IMR-90 (cell line): ENCODE results near the gene ZSCAN9. TPM values are rescaled to one million over a fixed set of nuclear protein-coding genes. Genes with fewer than 3 reads are reported as not detected.

Experiments used
- ATAC-seq: fragments of 200-7000 bp; cut with Tn5 transposase; 2 replicates; pipeline ENCODE4 v1.9.1; 2020; ENCODE audit warnings: low read depth, mild to moderate bottlenecking, moderate library complexity
- BruUV-seq: library from RNA; stranded (reverse); fragments of 400-500 nt; replicated peaks from 2 replicates; lab custom pipeline; 2021; lab: Mats Ljungman, UMichigan
- CTCF ChIA-PET: fragments of 300-600 bp; formaldehyde crosslinking; extraction: SDS; loops from one replicate; lab custom pipeline; 2021; ENCODE audit warnings: antibody characterized with exemption; lab: Yijun Ruan, JAX
- POLR2A ChIA-PET: fragments of 300-600 bp; sonication (Branson Sonifier 250); formaldehyde crosslinking; loops from one replicate; lab custom pipeline; 2022; ENCODE audit warnings: antibody characterized with exemption; ENCODE audit not compliant: unreplicated experiment; lab: Charles Lee
- DNase-seq: peaks from one replicate; pipeline ENCODE4 v3.0.0; 2013
- H2AFZ ChIP-seq: replicated peaks from 2 replicates; pipeline ENCODE3; 2013; ENCODE audit warnings: low read length, mild to moderate bottlenecking; ENCODE audit not compliant: poor library complexity
- H2AK5ac ChIP-seq: 2 replicates; pipeline ENCODE4 v1.6.1; 2013; ENCODE audit warnings: low read depth, low read length, inconsistent platforms
- H2AK9ac ChIP-seq: replicated peaks from 2 replicates; pipeline ENCODE3; 2013; ENCODE audit warnings: mild to moderate bottlenecking, low read depth, low read length, moderate library complexity; ENCODE audit not compliant: poor library complexity
- H2BK120ac ChIP-seq: 2 replicates; pipeline ENCODE4 v1.6.1; 2013; ENCODE audit warnings: low read depth, low read length, inconsistent platforms
- H2BK15ac ChIP-seq: 3 replicates; pipeline ENCODE4 v1.6.1; 2013; ENCODE audit warnings: low read depth, low read length, inconsistent platforms
- H2BK20ac ChIP-seq: 2 replicates; pipeline ENCODE4 v1.6.1; 2013; ENCODE audit warnings: low read depth, mild to moderate bottlenecking, inconsistent platforms, low read length, moderate library complexity
- H2BK5ac ChIP-seq: 2 replicates; pipeline ENCODE4 v1.6.1; 2013; ENCODE audit warnings: mild to moderate bottlenecking, low read depth, low read length, inconsistent platforms; ENCODE audit not compliant: poor library complexity, severe bottlenecking
- H3K14ac ChIP-seq: replicated peaks from 2 replicates; pipeline ENCODE4 v1.6.1; 2013; ENCODE audit warnings: low read depth, low read length, inconsistent platforms
- H3K18ac ChIP-seq: 2 replicates; pipeline ENCODE4 v1.6.1; 2013; ENCODE audit warnings: low read depth, low read length, control low read depth
- H3K23ac ChIP-seq: 2 replicates; pipeline ENCODE4 v1.6.1; 2013; ENCODE audit warnings: low read depth, low read length, inconsistent platforms
- H3K27ac ChIP-seq: 2 replicates; pipeline ENCODE4 v1.5.1; 2013; ENCODE audit warnings: mild to moderate bottlenecking, control low read depth, low read length; ENCODE audit not compliant: insufficient read depth
- H3K27me3 ChIP-seq: 2 replicates; pipeline ENCODE4 v1.6.1; 2013; ENCODE audit warnings: low read length; ENCODE audit not compliant: control insufficient read depth, insufficient read depth
- H3K36me3 ChIP-seq: 2 replicates; pipeline ENCODE4 v1.6.1; 2013; ENCODE audit warnings: low read length, mixed read lengths; ENCODE audit not compliant: control insufficient read depth, insufficient read depth
- H3K4ac ChIP-seq: 2 replicates; pipeline ENCODE4 v1.6.1; 2013; ENCODE audit warnings: low read depth, low read length, inconsistent platforms
- H3K4me1 ChIP-seq: 2 replicates; pipeline ENCODE4 v1.6.1; 2013; ENCODE audit warnings: low read length, mixed read lengths; ENCODE audit not compliant: control insufficient read depth, insufficient read depth
- H3K4me2 ChIP-seq: 2 replicates; pipeline ENCODE4 v1.6.1; 2013; ENCODE audit warnings: low read depth, mild to moderate bottlenecking, control low read depth, low read length, moderate library complexity
- H3K4me3 ChIP-seq: 2 replicates; pipeline ENCODE4 v1.5.1; 2013; ENCODE audit warnings: low read depth, mild to moderate bottlenecking, control low read depth, low read length, moderate library complexity; ENCODE audit not compliant: insufficient read depth
- H3K56ac ChIP-seq: 2 replicates; pipeline ENCODE4 v1.6.1; 2013; ENCODE audit warnings: low read length, inconsistent platforms; ENCODE audit not compliant: insufficient read depth; ENCODE audit errors: extremely low read depth
- H3K79me1 ChIP-seq, 2 experiments: 2 replicates each; pipeline ENCODE4 v1.6.1; 2013; ENCODE audit warnings: low read length in 2 of 2, inconsistent platforms in 1 of 2, low read depth in 1 of 2
- H3K9ac ChIP-seq: 2 replicates; pipeline ENCODE4 v1.6.1; 2013; ENCODE audit warnings: low read depth, low read length, control low read depth
- H3K9me1 ChIP-seq: 2 replicates; pipeline ENCODE4 v1.6.1; 2013; ENCODE audit warnings: low read length, inconsistent platforms; ENCODE audit not compliant: insufficient read depth
- H3K9me3 ChIP-seq: 2 replicates; pipeline ENCODE4 v1.6.1; 2013; ENCODE audit warnings: low read length; ENCODE audit not compliant: control insufficient read depth, insufficient read depth
- H4K20me1 ChIP-seq: 2 replicates; pipeline ENCODE4 v1.6.1; 2013; ENCODE audit warnings: low read length, inconsistent platforms; ENCODE audit not compliant: insufficient read depth
- H4K5ac ChIP-seq: 2 replicates; pipeline ENCODE4 v1.6.1; 2013; ENCODE audit warnings: mild to moderate bottlenecking, low read depth, low read length, control low read depth
- H4K8ac ChIP-seq, 2 experiments: 2 replicates each; pipeline ENCODE4 v1.6.1; 2013; ENCODE audit warnings: low read depth in 2 of 2, low read length in 2 of 2, control low read depth in 1 of 2, inconsistent platforms in 1 of 2
- H4K91ac ChIP-seq: 2 replicates; pipeline ENCODE4 v1.6.1; 2013; ENCODE audit warnings: low read depth, low read length, inconsistent platforms; ENCODE audit not compliant: insufficient read depth
- BHLHE40 ChIP-seq: fragments of 150-350 bp; IDR thresholded peaks from 2 replicates; pipeline ENCODE4 v1.6.1; 2016; ENCODE audit warnings: mild to moderate bottlenecking, low read depth, low read length
- CEBPB ChIP-seq: IDR thresholded peaks from 2 replicates; pipeline ENCODE4 v1.6.1; 2012; ENCODE audit warnings: low read depth, low read length, improper control_type of control experiment
- CHD1 ChIP-seq: IDR thresholded peaks from 2 replicates; pipeline ENCODE4 v1.6.1; 2012; ENCODE audit warnings: low read depth, low read length, improper control_type of control experiment
- FOS ChIP-seq: fragments of 150-350 bp; IDR thresholded peaks from 2 replicates; pipeline ENCODE4 v1.6.1; 2016; ENCODE audit warnings: low read depth, low read length
- MAFK ChIP-seq: IDR thresholded peaks from 2 replicates; pipeline ENCODE4 v1.6.1; 2012; ENCODE audit warnings: low read depth, low read length, improper control_type of control experiment
- MAZ ChIP-seq: IDR thresholded peaks from 2 replicates; pipeline ENCODE4 v1.6.1; 2012; ENCODE audit warnings: low read depth, mild to moderate bottlenecking, low read length, improper control_type of control experiment, moderate library complexity, borderline replicate concordance
- MXI1 ChIP-seq: IDR thresholded peaks from 2 replicates; pipeline ENCODE4 v1.6.1; 2012; ENCODE audit warnings: low read depth, mild to moderate bottlenecking, low read length, moderate library complexity, borderline replicate concordance
- NFE2L2 ChIP-seq: fragments of 150-350 bp; IDR thresholded peaks from 2 replicates; pipeline ENCODE4 v1.6.1; 2016; ENCODE audit warnings: low read depth, mild to moderate bottlenecking, low read length
- POLR2A ChIP-seq: IDR thresholded peaks from 2 replicates; pipeline ENCODE4 v1.6.1; 2012; ENCODE audit warnings: mild to moderate bottlenecking, low read depth, low read length
- RAD21 ChIP-seq: IDR thresholded peaks from 2 replicates; pipeline ENCODE4 v1.6.1; 2012; ENCODE audit warnings: low read length, improper control_type of control experiment
- RCOR1 ChIP-seq: IDR thresholded peaks from 2 replicates; pipeline ENCODE4 v1.6.1; 2012; ENCODE audit warnings: mild to moderate bottlenecking, low read length, improper control_type of control experiment; ENCODE audit not compliant: insufficient replicate concordance
- RFX5 ChIP-seq: IDR thresholded peaks from 2 replicates; pipeline ENCODE4 v1.8.0; 2012; ENCODE audit warnings: low read depth, mild to moderate bottlenecking, low read length, moderate library complexity
- SMC3 ChIP-seq: fragments of 150-350 bp; IDR thresholded peaks from 2 replicates; pipeline ENCODE4 v1.6.1; 2016; ENCODE audit warnings: low read depth, mild to moderate bottlenecking, antibody characterized with exemption, low read length, moderate library complexity
- WGBS, 2 experiments: methylation state at CpG; one replicate each; pipeline versions ENCODE4 v1.1.5 to v1.1.7; 2013; ENCODE audit warnings: missing lambda C conversion rate in 2 of 2; ENCODE audit not compliant: insufficient read length in 1 of 2; ENCODE audit errors: extremely low coverage in 2 of 2; 5-methylcytosine and 5-hydroxymethylcytosine counted together
- dilution Hi-C: fragments of 300-500 bp; cut with HindIII; formaldehyde crosslinking; loops from one replicate; pipeline ENCODE4 v1.14.3; 2018; ENCODE audit warnings: low sequenced_read_pairs; ENCODE audit not compliant: unreplicated experiment
- in situ Hi-C: fragments of 300-500 bp; cut with MboI; formaldehyde crosslinking; loops from 3 replicates; pipeline ENCODE4 v1.14.3; 2019; ENCODE audit warnings: low sequenced_read_pairs, inconsistent platforms, mixed read lengths
- intact Hi-C: fragments of 100-400 bp; cut with micrococcal nuclease; formaldehyde crosslinking; loops from 2 replicates; pipeline ENCODE4 v1.10.0; 2022
- polyA plus RNA-seq, 3 experiments: library from polyadenylated mRNA; depleted of rRNA; stranded (reverse); fragments of >200 nt; gene quantifications; 2 replicates each; pipeline ENCODE4 v1.2.3, GENCODE V29; 2012; ENCODE audit warnings: low replicate concordance in 1 of 3
- total RNA-seq: library from RNA; depleted of rRNA; stranded (reverse); fragments of >200 nt; gene quantifications from 2 replicates; pipeline ENCODE4 v1.2.3, GENCODE V29; 2012
- TF ChIP-seq, protein P1 (sequence below): conservative IDR thresholded peaks from 2 replicates; pipeline ENCODE4 v1.5.1; 2012; ENCODE audit warnings: mild to moderate bottlenecking, low read depth, low read length, improper control_type of control experiment
- TF ChIP-seq, protein P2 (sequence below): fragments of 150-350 bp; IDR thresholded peaks from 2 replicates; pipeline ENCODE4 v1.6.1; 2016; ENCODE audit warnings: low read depth, mild to moderate bottlenecking, low read length, moderate library complexity, borderline replicate concordance
- TF ChIP-seq, protein P3 (sequence below): fragments of 150-350 bp; IDR thresholded peaks from 2 replicates; pipeline ENCODE4 v1.6.1; 2017; ENCODE audit warnings: mild to moderate bottlenecking, antibody characterized with exemption, low read length, low read depth

Gene ZSCAN9
- total and polyA plus RNA-seq, 2 of the 4 experiments (the other 2 are of a cell fraction): 13.7 to 17.7 TPM

DNA sequence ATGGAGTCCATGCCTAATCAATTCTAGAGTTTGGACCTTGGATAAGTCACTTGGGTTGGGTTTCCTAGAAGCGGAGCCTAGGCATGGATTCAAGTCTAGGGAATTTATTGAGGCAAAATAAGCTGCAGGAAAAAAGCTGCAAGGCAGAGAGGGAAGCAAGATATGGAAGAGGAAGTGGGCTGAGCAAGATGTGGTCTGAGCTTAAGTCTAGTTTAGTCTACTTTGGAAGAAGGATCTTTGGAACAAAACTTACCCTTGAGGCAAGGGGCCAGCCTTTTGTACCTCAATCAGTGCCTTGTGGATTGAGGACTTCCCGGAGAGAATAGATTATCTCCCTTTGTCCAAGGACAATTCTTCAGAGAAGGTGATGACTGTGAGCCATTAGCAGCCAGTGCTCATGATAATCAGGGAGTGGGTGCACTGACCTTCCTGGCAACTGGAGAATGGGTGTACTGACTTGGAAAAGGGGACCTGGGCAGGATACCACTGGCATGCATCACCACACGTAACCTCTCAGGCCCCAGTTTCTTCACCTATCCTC, 10.9 kb downstream of the ZSCAN9 start:
- no CpG with 5 or more reads among the region's 3 CpGs for WGBS, 2 experiments
- Histone ChIP-seq H3K4ac (no peak overlapping the region), H4K91ac (no peak overlapping the region), H3K36me3 (peaks cover 27% of the 10 kb centered on the region), H3K56ac (no peak overlapping the region), H2BK5ac (no peak overlapping the region), H3K9ac (no peak overlapping the region), H4K5ac (no peak overlapping the region), H4K20me1 (no peaks in the 10 kb centered on the region), H3K4me2 (no peak overlapping the region), H3K9me1 (0 out of 2 replicates have a peak, but pooled peaks cover 4% of the 10 kb centered on the region), H3K9me3 (0 out of 2 replicates have a peak, but pooled peaks cover 3% of the 10 kb centered on the region), H4K8ac (no peak overlapping the region), H2BK120ac (no peak overlapping the region), H3K27me3 (no peaks in the 10 kb centered on the region), H3K4me1 (no peaks in the 10 kb centered on the region), H3K79me1 (peaks cover 4 to 8% of the 10 kb centered on the region in 2 experiments; a peak in 3 of 4 replicates), H3K14ac (no peak overlapping the region), H2BK20ac (no peak overlapping the region), H3K23ac (no peak overlapping the region), H2AK9ac (no peak overlapping the region), H3K27ac (no peak overlapping the region), H2BK15ac (no peak overlapping the region), H3K18ac (no peak overlapping the region), H2AK5ac (no peak overlapping the region), H3K4me3 (no peak overlapping the region), H2AFZ (no peak overlapping the region)
- CTCF ChIA-PET: no interaction called here
- no peak for TF ChIP-seq RAD21
- TF ChIP-seq NFE2L2: no peak
- no peak for TF ChIP-seq BHLHE40
- no peak for TF ChIP-seq RCOR1
- TF ChIP-seq, protein P1, sequence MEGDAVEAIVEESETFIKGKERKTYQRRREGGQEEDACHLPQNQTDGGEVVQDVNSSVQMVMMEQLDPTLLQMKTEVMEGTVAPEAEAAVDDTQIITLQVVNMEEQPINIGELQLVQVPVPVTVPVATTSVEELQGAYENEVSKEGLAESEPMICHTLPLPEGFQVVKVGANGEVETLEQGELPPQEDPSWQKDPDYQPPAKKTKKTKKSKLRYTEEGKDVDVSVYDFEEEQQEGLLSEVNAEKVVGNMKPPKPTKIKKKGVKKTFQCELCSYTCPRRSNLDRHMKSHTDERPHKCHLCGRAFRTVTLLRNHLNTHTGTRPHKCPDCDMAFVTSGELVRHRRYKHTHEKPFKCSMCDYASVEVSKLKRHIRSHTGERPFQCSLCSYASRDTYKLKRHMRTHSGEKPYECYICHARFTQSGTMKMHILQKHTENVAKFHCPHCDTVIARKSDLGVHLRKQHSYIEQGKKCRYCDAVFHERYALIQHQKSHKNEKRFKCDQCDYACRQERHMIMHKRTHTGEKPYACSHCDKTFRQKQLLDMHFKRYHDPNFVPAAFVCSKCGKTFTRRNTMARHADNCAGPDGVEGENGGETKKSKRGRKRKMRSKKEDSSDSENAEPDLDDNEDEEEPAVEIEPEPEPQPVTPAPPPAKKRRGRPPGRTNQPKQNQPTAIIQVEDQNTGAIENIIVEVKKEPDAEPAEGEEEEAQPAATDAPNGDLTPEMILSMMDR: no peak
- TF ChIP-seq RFX5: no peak
- TF ChIP-seq CEBPB: no peak
- no peak for TF ChIP-seq POLR2A
- TF ChIP-seq, protein P2, sequence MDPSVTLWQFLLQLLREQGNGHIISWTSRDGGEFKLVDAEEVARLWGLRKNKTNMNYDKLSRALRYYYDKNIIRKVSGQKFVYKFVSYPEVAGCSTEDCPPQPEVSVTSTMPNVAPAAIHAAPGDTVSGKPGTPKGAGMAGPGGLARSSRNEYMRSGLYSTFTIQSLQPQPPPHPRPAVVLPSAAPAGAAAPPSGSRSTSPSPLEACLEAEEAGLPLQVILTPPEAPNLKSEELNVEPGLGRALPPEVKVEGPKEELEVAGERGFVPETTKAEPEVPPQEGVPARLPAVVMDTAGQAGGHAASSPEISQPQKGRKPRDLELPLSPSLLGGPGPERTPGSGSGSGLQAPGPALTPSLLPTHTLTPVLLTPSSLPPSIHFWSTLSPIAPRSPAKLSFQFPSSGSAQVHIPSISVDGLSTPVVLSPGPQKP: no peak
- no peak for TF ChIP-seq SMC3
- no peak for TF ChIP-seq CHD1
- TF ChIP-seq, protein P3, sequence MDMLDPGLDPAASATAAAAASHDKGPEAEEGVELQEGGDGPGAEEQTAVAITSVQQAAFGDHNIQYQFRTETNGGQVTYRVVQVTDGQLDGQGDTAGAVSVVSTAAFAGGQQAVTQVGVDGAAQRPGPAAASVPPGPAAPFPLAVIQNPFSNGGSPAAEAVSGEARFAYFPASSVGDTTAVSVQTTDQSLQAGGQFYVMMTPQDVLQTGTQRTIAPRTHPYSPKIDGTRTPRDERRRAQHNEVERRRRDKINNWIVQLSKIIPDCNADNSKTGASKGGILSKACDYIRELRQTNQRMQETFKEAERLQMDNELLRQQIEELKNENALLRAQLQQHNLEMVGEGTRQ: no peak
- no peak for TF ChIP-seq MAFK
- no peak for TF ChIP-seq FOS
- no peak for TF ChIP-seq MAZ
- TF ChIP-seq MXI1: no peak
- in situ Hi-C loops: no loop called here
- no peak for DNase-seq
- intact Hi-C loops: no loop called here
- POLR2A ChIA-PET: no interaction called here
- BruUV-seq: no TSS peak
- dilution Hi-C loops: no loop called here
- no peak for ATAC-seq
